ENCODE results near the gene TOMM20. TPM values are rescaled to one million over a fixed set of nuclear protein-coding genes. Genes with fewer than 3 reads are reported as not detected.

Gene TOMM20
- total and polyA plus RNA-seq, 9 of the 15 experiments (the other 6 are each of a cell fraction or from before 2014, with no cell fraction given), result 70.6 to 334 (median 159) TPM

DNA sequence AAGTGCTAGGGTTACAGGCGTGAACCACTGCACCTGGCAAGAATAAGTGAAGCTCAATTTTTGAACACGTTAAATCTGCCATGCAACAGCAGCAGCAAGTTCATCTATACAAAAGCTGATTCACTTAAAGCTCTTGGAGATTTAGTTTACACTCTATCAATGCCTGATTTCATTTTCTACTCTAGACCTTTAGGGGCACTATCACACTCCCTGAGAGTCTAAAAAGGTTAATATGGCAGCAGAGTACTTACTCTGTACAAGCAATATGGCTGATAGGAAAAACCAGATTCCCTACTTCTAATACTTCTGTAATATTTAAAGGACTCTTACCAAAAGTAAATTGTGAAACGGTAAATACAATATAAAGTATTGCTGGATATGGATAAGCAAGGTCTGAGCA is 27.6 kb upstream of the TOMM20 start:
- no peak overlapping the region for H3K9ac ChIP-seq (ENCODE audit: insufficient read depth in 1 of 2, low read depth in 2 of 2, low read length in 2 of 2)

More for the DNA sequence above, 27.6 kb upstream of the TOMM20 start:
- WGBS (ENCODE audit: insufficient coverage, low coverage, missing lambda C conversion rate), result 84% methylated on average over 3 of the region's 3 CpGs
- intact Hi-C loops (cut with micrococcal nuclease), result no loop called here
- TF ChIP-seq ZKSCAN8 (CRISPR knock-in tag; IDR thresholded peaks at IDR 0.05) (no peak), SIX5 (IDR thresholded peaks at IDR 0.05; ENCODE audit: borderline replicate concordance in 1 of 2, insufficient read depth in 1 of 2, low read depth in 1 of 2, low read length in 2 of 2) (no peak), TCF7L2 (IDR thresholded peaks at IDR 0.05; ENCODE audit: low read depth, low read length) (no peak), NFRKB (IDR thresholded peaks at IDR 0.05; ENCODE audit: low read depth) (no peak), RFX5 (IDR thresholded peaks at IDR 0.05; ENCODE audit: low read depth, low read length) (no peak), HDAC3 (IDR thresholded peaks at IDR 0.05; ENCODE audit: borderline replicate concordance, partially characterized antibody) (no peak), ETS2 (tag; IDR thresholded peaks at IDR 0.05; ENCODE audit: borderline replicate concordance, poor library complexity, severe bottlenecking) (no peak), MEIS2 (IDR thresholded peaks at IDR 0.05; ENCODE audit: partially characterized antibody) (no peak), E2F3 (CRISPR knock-in tag; IDR thresholded peaks at IDR 0.05) (no peak), POU5F1 (IDR thresholded peaks at IDR 0.05; ENCODE audit: borderline replicate concordance, low read depth, low read length, partially characterized antibody) (no peak), ZNF124 (CRISPR knock-in tag; IDR thresholded peaks at IDR 0.05) (no peak), ETV6 (IDR thresholded peaks at IDR 0.05; ENCODE audit: borderline replicate concordance in 1 of 2, low read depth in 2 of 2, low read length in 1 of 2) (no peak), ETV6 (CRISPR knock-in tag; IDR thresholded peaks at IDR 0.05; ENCODE audit: borderline replicate concordance) (no peak)
- TF ChIP-seq, protein P1, sequence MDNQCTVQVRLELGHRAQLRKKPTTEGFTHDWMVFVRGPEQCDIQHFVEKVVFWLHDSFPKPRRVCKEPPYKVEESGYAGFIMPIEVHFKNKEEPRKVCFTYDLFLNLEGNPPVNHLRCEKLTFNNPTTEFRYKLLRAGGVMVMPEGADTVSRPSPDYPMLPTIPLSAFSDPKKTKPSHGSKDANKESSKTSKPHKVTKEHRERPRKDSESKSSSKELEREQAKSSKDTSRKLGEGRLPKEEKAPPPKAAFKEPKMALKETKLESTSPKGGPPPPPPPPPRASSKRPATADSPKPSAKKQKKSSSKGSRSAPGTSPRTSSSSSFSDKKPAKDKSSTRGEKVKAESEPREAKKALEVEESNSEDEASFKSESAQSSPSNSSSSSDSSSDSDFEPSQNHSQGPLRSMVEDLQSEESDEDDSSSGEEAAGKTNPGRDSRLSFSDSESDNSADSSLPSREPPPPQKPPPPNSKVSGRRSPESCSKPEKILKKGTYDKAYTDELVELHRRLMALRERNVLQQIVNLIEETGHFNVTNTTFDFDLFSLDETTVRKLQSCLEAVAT (IDR thresholded peaks at IDR 0.05), result no peak
- TF ChIP-seq, protein P2, sequence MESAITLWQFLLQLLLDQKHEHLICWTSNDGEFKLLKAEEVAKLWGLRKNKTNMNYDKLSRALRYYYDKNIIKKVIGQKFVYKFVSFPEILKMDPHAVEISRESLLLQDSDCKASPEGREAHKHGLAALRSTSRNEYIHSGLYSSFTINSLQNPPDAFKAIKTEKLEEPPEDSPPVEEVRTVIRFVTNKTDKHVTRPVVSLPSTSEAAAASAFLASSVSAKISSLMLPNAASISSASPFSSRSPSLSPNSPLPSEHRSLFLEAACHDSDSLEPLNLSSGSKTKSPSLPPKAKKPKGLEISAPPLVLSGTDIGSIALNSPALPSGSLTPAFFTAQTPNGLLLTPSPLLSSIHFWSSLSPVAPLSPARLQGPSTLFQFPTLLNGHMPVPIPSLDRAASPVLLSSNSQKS (CRISPR knock-in tag; IDR thresholded peaks at IDR 0.05), result no peak
- TF ChIP-seq, protein P3, sequence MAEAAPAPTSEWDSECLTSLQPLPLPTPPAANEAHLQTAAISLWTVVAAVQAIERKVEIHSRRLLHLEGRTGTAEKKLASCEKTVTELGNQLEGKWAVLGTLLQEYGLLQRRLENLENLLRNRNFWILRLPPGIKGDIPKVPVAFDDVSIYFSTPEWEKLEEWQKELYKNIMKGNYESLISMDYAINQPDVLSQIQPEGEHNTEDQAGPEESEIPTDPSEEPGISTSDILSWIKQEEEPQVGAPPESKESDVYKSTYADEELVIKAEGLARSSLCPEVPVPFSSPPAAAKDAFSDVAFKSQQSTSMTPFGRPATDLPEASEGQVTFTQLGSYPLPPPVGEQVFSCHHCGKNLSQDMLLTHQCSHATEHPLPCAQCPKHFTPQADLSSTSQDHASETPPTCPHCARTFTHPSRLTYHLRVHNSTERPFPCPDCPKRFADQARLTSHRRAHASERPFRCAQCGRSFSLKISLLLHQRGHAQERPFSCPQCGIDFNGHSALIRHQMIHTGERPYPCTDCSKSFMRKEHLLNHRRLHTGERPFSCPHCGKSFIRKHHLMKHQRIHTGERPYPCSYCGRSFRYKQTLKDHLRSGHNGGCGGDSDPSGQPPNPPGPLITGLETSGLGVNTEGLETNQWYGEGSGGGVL (CRISPR knock-in tag; IDR thresholded peaks at IDR 0.05), result no peak
- no TSS peak for BruUV-seq (replicated peaks)
- FAIRE-seq, result no peak
- CTCF ChIA-PET (ENCODE audit: low intra/inter-chr PET ratio), result no interaction called here
- no peak for ATAC-seq
- in situ Hi-C loops (cut with MboI), result no loop called here
- peaks cover 3% of the 10 kb centered on the region in 2 experiments; a peak in 2 of 5 replicates for H3K4me1 ChIP-seq (replicated peaks in 1 of 2; ENCODE audit: control insufficient read depth in 2 of 2, insufficient read depth in 2 of 2, low read length in 2 of 2)
- H3K36me3 ChIP-seq (ENCODE audit: control insufficient read depth, insufficient read depth, low read length), result peaks cover 83% of the 10 kb centered on the region
- H3K4me3 ChIP-seq, result no peak overlapping the region
- no peaks in the 10 kb centered on the region for H3K9me1 ChIP-seq (ENCODE audit: control insufficient read depth, insufficient read depth, low read length)
- H3K9me3 ChIP-seq (replicated peaks; ENCODE audit: control insufficient read depth, insufficient read depth, low read depth, low read length), result no peaks in the 10 kb centered on the region
- no peak for DNase-seq (ENCODE audit: extremely low read depth in 1 of 4, low spot score in 3 of 4)
- no peak overlapping the region for H2AFZ ChIP-seq (ENCODE audit: low read depth, low read length)
- H3K79me2 ChIP-seq (ENCODE audit: control insufficient read depth, insufficient read depth, low read length), result peaks cover 45% of the 10 kb centered on the region
- POLR2A ChIA-PET, result interaction anchor here (1.0 to 2.0 kb wide), 9 partner anchors 8 to 354 kb away, joined by 3 to 5 read pairs (median 3); partner anchors contain the start of gene TOMM20
- no peak overlapping the region for H3K27ac ChIP-seq (ENCODE audit: extremely low read depth, low read depth, low read length)
- H3K4me2 ChIP-seq (ENCODE audit: insufficient read depth, low read length), result no peak overlapping the region
- H3K27me3 ChIP-seq (ENCODE audit: control insufficient read depth in 2 of 2, insufficient read depth in 2 of 2, low read length in 2 of 2), result no peaks in the 10 kb centered on the region; a peak in 1 of 5 replicates
- no peaks in the 10 kb centered on the region for H4K20me1 ChIP-seq (replicated peaks; ENCODE audit: control insufficient read depth, insufficient read depth, low read length)
